Left ventricle myocardium superior (tissue), 1 donor: ENCODE data around the gene PNPLA7. TPM values are rescaled to one million over a fixed set of nuclear protein-coding genes. Genes with fewer than 3 reads are reported as not detected.
"Not testable (repeated sequence)": the region's sequence is repeated elsewhere in the genome, so short reads cannot be mapped to it uniquely, and the experiment has no call there.

Experiments
- ATAC-seq: fragments of 200-7000 bp; cut with Tn5 transposase; one replicate; pipeline ENCODE4 v1.9.1; 2020; ENCODE audit warnings: mild to moderate bottlenecking, moderate library complexity
- DNase-seq: peaks from one replicate; pipeline ENCODE4 v3.0.0-alpha.2; 2020
- intact Hi-C: fragments of 100-400 bp; cut with micrococcal nuclease; formaldehyde crosslinking; loops from one replicate; pipeline ENCODE4 v1.11.0; 2022
- total RNA-seq: library from RNA; stranded (reverse); fragmentation: NEBNext Ultra II Directional; extraction: Animal tissue kit (Norgen Biotek cat#: 25700); gene quantifications from one replicate; pipeline ENCODE4 v1.2.1, GENCODE V29; 2021
- donor health status: DM: no; HTN: yes; CAD: no; lungs with severe emphysema.

Gene PNPLA7
- total RNA-seq, 1 donor from 2014 or later = 10.7 TPM

- intact Hi-C loops = no loop called here
- DNase-seq = no peak
- ATAC-seq = no peak
Observed at GRCh38 chr9:137547687-137548543, 2.3 kb downstream of the PNPLA7 start.

- intact Hi-C loops = no loop called here
- ATAC-seq = no peak
Observed at GRCh38 chr9:137545123-137545522, 5.1 kb downstream of the PNPLA7 start.

GRCh38 chr9:137544176-137544760 lies 5.9 kb downstream of the PNPLA7 start:
- ATAC-seq (no peak), DNase-seq (no peak)
- intact Hi-C loops = no loop called here

More at GRCh38 chr9:137545123-137545522, 5.1 kb downstream of the PNPLA7 start:
- no peak for DNase-seq

- DNase-seq (no peak), ATAC-seq (no peak)
- intact Hi-C loops = no loop called here
Observed at GRCh38 chr9:137543237-137543963, 6.8 kb downstream of the PNPLA7 start.

- DNase-seq (no peak), ATAC-seq (no peak)
- intact Hi-C loops = no loop called here
Observed at GRCh38 chr9:137542486-137542885, 7.7 kb downstream of the PNPLA7 start.

- DNase-seq = no peak
- intact Hi-C loops = no loop called here
- no peak for ATAC-seq
Observed at GRCh38 chr9:137540536-137540935, 9.7 kb downstream of the PNPLA7 start.

- intact Hi-C loops = no loop called here
- DNase-seq (no peak), ATAC-seq (no peak)
Observed at GRCh38 chr9:137538058-137538457, 12.1 kb downstream of the PNPLA7 start.

GRCh38 chr9:137536594-137537131 lies 13.5 kb downstream of the PNPLA7 start:
- DNase-seq, intact Hi-C loops, ATAC-seq: not testable (repeated sequence)

- intact Hi-C loops = no loop called here
Observed at GRCh38 chr9:137535120-137535428, 15.1 kb downstream of the PNPLA7 start.

GRCh38 chr9:137534256-137535119 lies 15.7 kb downstream of the PNPLA7 start:
- ATAC-seq (peak; percentile 70), DNase-seq (no peak)
- intact Hi-C loops = no loop called here

More at GRCh38 chr9:137535120-137535428, 15.1 kb downstream of the PNPLA7 start:
- DNase-seq = no peak
- no peak for ATAC-seq

- intact Hi-C loops, ATAC-seq, DNase-seq: not testable (repeated sequence)
Observed at GRCh38 chr9:137532891-137533468, 17.2 kb downstream of the PNPLA7 start.

GRCh38 chr9:137531099-137531765 lies 19.0 kb downstream of the PNPLA7 start:
- ATAC-seq (no peak), DNase-seq (no peak)

GRCh38 chr9:137530331-137530730 lies 19.9 kb downstream of the PNPLA7 start:
- intact Hi-C loops = no loop called here
- ATAC-seq (no peak), DNase-seq (no peak)

More at GRCh38 chr9:137531099-137531765, 19.0 kb downstream of the PNPLA7 start:
- intact Hi-C loops = no loop called here

- DNase-seq (no peak), ATAC-seq (no peak)
- intact Hi-C loops = no loop called here
Observed at GRCh38 chr9:137524981-137525317, 25.3 kb downstream of the PNPLA7 start.

GRCh38 chr9:137524161-137524980 lies 25.8 kb downstream of the PNPLA7 start:
- intact Hi-C loops = no loop called here
- ATAC-seq = no peak
- DNase-seq = no peak

- intact Hi-C loops = no loop called here
- ATAC-seq = no peak
- DNase-seq = no peak
Observed at GRCh38 chr9:137522746-137523455, 27.3 kb downstream of the PNPLA7 start.
